K562 (cell line): ENCODE measurements around the gene ZNF71. TPM values are rescaled to one million over a fixed set of nuclear protein-coding genes. Genes with fewer than 3 reads are reported as not detected.
A peak's percentile ranks its signal among the peaks of the same experiment; 100 is the strongest.

Source experiments
- ATAC-seq: fragments of 200-7000 bp; cut with Tn5 transposase; 3 replicates; pipeline ENCODE4 v1.9.1; 2020; ENCODE audit warnings: moderate library complexity
- BruUV-seq: library from RNA; stranded (reverse); fragments of 400-500 nt; replicated peaks from 2 replicates; lab custom pipeline; 2021; lab: Mats Ljungman, UMichigan
- CTCF ChIA-PET: fragments of 300-600 bp; formaldehyde crosslinking; extraction: SDS; loops from one replicate; lab custom pipeline; 2021; ENCODE audit warnings: low intra/inter-chr PET ratio; lab: Yijun Ruan, JAX
- POLR2A ChIA-PET: fragments of 300-600, 350-650 bp; sonication (Branson Sonifier 250); formaldehyde crosslinking; extraction: SDS; loops from one replicate; lab custom pipeline; 2021; ENCODE audit warnings: antibody characterized with exemption, inconsistent platforms; lab: Yijun Ruan, JAX
- DNase-seq, 4 experiments: peaks; one replicate each; pipeline versions ENCODE4 v3.0.0 to v3.0.0-alpha.2; 2011 to 2018; ENCODE audit warnings: low spot score in 3 of 4, mixed read lengths in 3 of 4; ENCODE audit errors: extremely low read depth in 1 of 4
- FAIRE-seq: peaks from 2 replicates; lab custom pipeline; 2011; peaks lifted over from hg19 to GRCh38; lab: Jason Lieb, UNC
- H2AFZ ChIP-seq: 2 replicates; pipeline ENCODE4 v1.6.0; 2011; ENCODE audit warnings: low read depth, low read length, control low read depth, inconsistent platforms
- H3K27ac ChIP-seq: fragments of 200-600 bp; 3 replicates; pipeline ENCODE4 v1.8.0; 2011; ENCODE audit warnings: low read depth, mild to moderate bottlenecking, control low read depth, inconsistent platforms, low read length, moderate library complexity, mixed read lengths; ENCODE audit errors: extremely low read depth
- H3K27me3 ChIP-seq, 2 experiments: fragments of 300-600 bp in 1 of 2; 2 replicates in 1 of 2; 3 replicates in 1 of 2; pipeline versions ENCODE4 v1.6.0 to v1.8.0; 2011; ENCODE audit warnings: inconsistent platforms in 2 of 2, low read length in 2 of 2, mild to moderate bottlenecking in 1 of 2, mixed read lengths in 1 of 2, moderate library complexity in 1 of 2; ENCODE audit not compliant: control insufficient read depth in 2 of 2, insufficient read depth in 2 of 2
- H3K36me3 ChIP-seq: fragments of 300-600 bp; 3 replicates; pipeline ENCODE4 v1.8.0; 2011; ENCODE audit warnings: mild to moderate bottlenecking, low read length, inconsistent platforms; ENCODE audit not compliant: control insufficient read depth, insufficient read depth
- H3K4me1 ChIP-seq, 2 experiments: fragments of 200-600 bp in 1 of 2; replicated peaks in 1 of 2; 2 replicates in 1 of 2; 3 replicates in 1 of 2; pipeline versions ENCODE4 v1.5.1 to v1.8.0; 2011; ENCODE audit warnings: inconsistent platforms in 2 of 2, low read length in 2 of 2, mild to moderate bottlenecking in 1 of 2, mixed read lengths in 1 of 2, moderate library complexity in 1 of 2; ENCODE audit not compliant: control insufficient read depth in 2 of 2, insufficient read depth in 2 of 2
- H3K4me2 ChIP-seq: 2 replicates; pipeline ENCODE4 v1.6.1; 2011; ENCODE audit warnings: low read length, control low read depth, inconsistent platforms, mixed read lengths; ENCODE audit not compliant: insufficient read depth
- H3K4me3 ChIP-seq: fragments of 200-600 bp; sonication (generic), shearing (Covaris generic); 2 replicates; pipeline ENCODE4 v1.5.1; 2016; ENCODE audit warnings: control low read depth, inconsistent platforms
- H3K79me2 ChIP-seq: fragments of 200-600 bp; 3 replicates; pipeline ENCODE4 v1.8.0; 2011; ENCODE audit warnings: low read length, inconsistent platforms; ENCODE audit not compliant: control insufficient read depth, insufficient read depth
- H3K9ac ChIP-seq, 2 experiments: 2 replicates each; pipeline versions ENCODE4 v1.6.0 to v1.6.1; 2011; ENCODE audit warnings: low read depth in 2 of 2, low read length in 2 of 2, control low read depth in 1 of 2, inconsistent platforms in 1 of 2, mild to moderate bottlenecking in 1 of 2, mixed read lengths in 1 of 2; ENCODE audit not compliant: insufficient read depth in 1 of 2
- H3K9me1 ChIP-seq: one replicate; pipeline ENCODE4 v1.6.0; 2011; ENCODE audit warnings: inconsistent platforms, mild to moderate bottlenecking, low read length, moderate library complexity; ENCODE audit not compliant: control insufficient read depth, insufficient read depth
- H3K9me3 ChIP-seq: replicated peaks from 2 replicates; pipeline ENCODE4 v1.5.1; 2011; ENCODE audit warnings: low read depth, low read length, inconsistent platforms; ENCODE audit not compliant: control insufficient read depth, insufficient read depth
- H4K20me1 ChIP-seq: replicated peaks from 2 replicates; pipeline ENCODE4 v1.6.1; 2011; ENCODE audit warnings: low read length, inconsistent platforms, mixed read lengths; ENCODE audit not compliant: control insufficient read depth, insufficient read depth
- BDP1 ChIP-seq: IDR thresholded peaks from 3 replicates; pipeline ENCODE4 v1.6.1; 2011; ENCODE audit not compliant: insufficient read length, insufficient read depth
- CBFB ChIP-seq: sonication (generic); formaldehyde crosslinking; IDR thresholded peaks from 2 replicates; pipeline ENCODE4 v1.4.0; 2020; ENCODE audit warnings: mild to moderate bottlenecking, missing genetic modification reagents
- CHD4 ChIP-seq: fragments of 200-600 bp; sonication (generic); IDR thresholded peaks from 3 replicates; pipeline ENCODE4 v1.6.1; 2012; ENCODE audit warnings: low read depth, mild to moderate bottlenecking, mixed read lengths, low read length, inconsistent platforms; ENCODE audit not compliant: insufficient read depth, insufficient replicate concordance, poor library complexity, severe bottlenecking
- CTCF ChIP-seq, 3 experiments: IDR thresholded peaks in 2 of 3; conservative IDR thresholded peaks in 1 of 3; 2 replicates each; pipeline ENCODE4 v1.5.1; 2011 to 2012; ENCODE audit warnings: low read length in 3 of 3, mild to moderate bottlenecking in 3 of 3, control low read depth in 2 of 3, improper control_type of control experiment in 1 of 3, inconsistent platforms in 1 of 3, low read depth in 1 of 3, mixed read lengths in 1 of 3, moderate library complexity in 1 of 3; ENCODE audit not compliant: insufficient read depth in 2 of 3
- EP300 ChIP-seq: IDR thresholded peaks from 2 replicates; pipeline ENCODE4 v1.6.1; 2012; ENCODE audit warnings: low read length, improper control_type of control experiment
- FOXK2 ChIP-seq, 2 experiments: fragments of 450-650 bp; IDR thresholded peaks in 1 of 2; conservative IDR thresholded peaks in 1 of 2; 2 replicates each; pipeline ENCODE4 v1.6.1; 2016; ENCODE audit warnings: low read depth in 2 of 2, mild to moderate bottlenecking in 1 of 2
- HDAC8 ChIP-seq: fragments of 450-650 bp; IDR thresholded peaks from 2 replicates; pipeline ENCODE4 v1.6.1; 2016; ENCODE audit warnings: mild to moderate bottlenecking, missing genetic modification characterization, moderate library complexity, missing compliant biosample characterization
- NRF1 ChIP-seq, 2 experiments: fragments of 450-650 bp; IDR thresholded peaks in 1 of 2; conservative IDR thresholded peaks in 1 of 2; 2 replicates each; pipeline ENCODE4 v1.6.1; 2014; ENCODE audit warnings: mild to moderate bottlenecking in 2 of 2
- POU5F1 ChIP-seq: fragments of 150-350 bp; IDR thresholded peaks from 2 replicates; pipeline ENCODE4 v1.6.1; 2014; ENCODE audit warnings: borderline replicate concordance, low read length, low read depth, mild to moderate bottlenecking; ENCODE audit not compliant: partially characterized antibody
- PURB ChIP-seq: sonication (generic); formaldehyde crosslinking; IDR thresholded peaks from 2 replicates; pipeline ENCODE4 v1.9.0; 2021; ENCODE audit warnings: low read depth, mild to moderate bottlenecking, missing genetic modification reagents
- RAD21 ChIP-seq, 2 experiments: fragments of 250-450 bp in 1 of 2; fragments of 450-650 bp in 1 of 2; sonication (Bioruptor Pico) in 1 of 2; formaldehyde crosslinking in 1 of 2; IDR thresholded peaks in 1 of 2; conservative IDR thresholded peaks in 1 of 2; 2 replicates each; pipeline versions ENCODE4 v1.4.0 to v1.8.0; 2020 to 2022; ENCODE audit warnings: mild to moderate bottlenecking in 2 of 2, moderate library complexity in 1 of 2
- SP1 ChIP-seq: sonication (generic); formaldehyde crosslinking; IDR thresholded peaks from 2 replicates; pipeline ENCODE4 v1.8.1; 2022; ENCODE audit warnings: mild to moderate bottlenecking, missing genetic modification reagents
- ZBTB12 ChIP-seq: fragments of 250-450 bp; sonication (Bioruptor Pico); IDR thresholded peaks from 2 replicates; pipeline ENCODE4 v1.4.0; 2020
- ZNF316 ChIP-seq: fragments of 450-650 bp; IDR thresholded peaks from 2 replicates; pipeline ENCODE4 v1.6.1; 2016
- ZNF561 ChIP-seq: fragments of 450-650 bp; formaldehyde crosslinking; conservative IDR thresholded peaks from 2 replicates; pipeline ENCODE4 v1.4.0; 2020; ENCODE audit warnings: mild to moderate bottlenecking, moderate library complexity
- ZNF639 ChIP-seq, 2 experiments: fragments of 200-800 bp in 1 of 2; sonication (Bioruptor generic) in 1 of 2; sonication (generic) in 1 of 2; formaldehyde crosslinking in 1 of 2; IDR thresholded peaks in 1 of 2; conservative IDR thresholded peaks in 1 of 2; 2 replicates each; pipeline versions ENCODE4 v1.5.0 to v1.6.1; 2016 to 2020; ENCODE audit warnings: missing compliant biosample characterization in 1 of 2, missing genetic modification characterization in 1 of 2, missing genetic modification reagents in 1 of 2
- ZZZ3 ChIP-seq: fragments of 450-650 bp; IDR thresholded peaks from 2 replicates; pipeline ENCODE4 v1.6.1; 2016; ENCODE audit warnings: antibody characterized with exemption, mild to moderate bottlenecking, moderate library complexity
- WGBS: fragments of 100-300 bp; shearing (Covaris generic); methylation state at CpG from one replicate; pipeline ENCODE4 v1.1.6; 2016; ENCODE audit warnings: low coverage, mixed read lengths; ENCODE audit not compliant: insufficient coverage; ENCODE audit errors: missing lambda C conversion rate; 5-methylcytosine and 5-hydroxymethylcytosine counted together
- in situ Hi-C: fragments of 300-500 bp; cut with MboI; formaldehyde crosslinking; loops from 4 replicates; pipeline ENCODE4 v1.15.0; 2018; ENCODE audit warnings: inconsistent platforms, mixed read lengths
- intact Hi-C: fragments of 100-400 bp; cut with micrococcal nuclease; formaldehyde crosslinking; loops from 2 replicates; pipeline ENCODE4 v1.14.2; 2022
- polyA plus RNA-seq, 8 experiments: library from polyadenylated mRNA; depleted of rRNA in 4 of 8; stranded (reverse) in 5 of 8; unstranded in 3 of 8; fragments of >200 nt; fragmentation: Nextera tagmentation in 2 of 8; fragmentation: Illumina TruSeq in 1 of 8; extraction: Ambion mirVana in 2 of 8; extraction: Trizol in 1 of 8; gene quantifications; 2 replicates each; pipeline versions ENCODE4 v1.2.1 to v1.2.3, GENCODE V29; 2011 to 2014; ENCODE audit warnings: inconsistent platforms in 1 of 8, missing spikeins in 1 of 8
- total RNA-seq, 7 experiments: library from RNA; depleted of rRNA in 6 of 7; stranded (reverse); fragments of >200 nt in 6 of 7; fragmentation: Illumina TruSeq in 2 of 7; extraction: Trizol in 2 of 7; gene quantifications; 2 replicates each; pipeline versions ENCODE4 v1.2.1 to v1.2.3, GENCODE V29; 2011 to 2021; ENCODE audit warnings: low replicate concordance in 1 of 7

The ZNF71 gene
- total and polyA plus RNA-seq, 9 of the 15 experiments (the other 6 are each of a cell fraction or from before 2014, with no cell fraction given), result 0.04 to 0.13 (median 0.06) TPM; not detected in 4

GRCh38 chr19:56660381-56661107 lies 65.4 kb downstream of the ZNF71 start:
- no peak overlapping the region for H2AFZ ChIP-seq
- no peak for FAIRE-seq
- intact Hi-C loops, result no loop called here
- TF ChIP-seq ZZZ3 (no peak), NRF1 (conservative IDR thresholded peaks at IDR 0.05 in 1 of 2, IDR thresholded peaks at IDR 0.05 in 1 of 2) (peak; percentile 51 to 59; a peak in 2 of 4 replicates), PURB (CRISPR knock-in tag) (no peak), BDP1 (no peak), HDAC8 (no peak), RAD21 (CRISPR knock-in tag; conservative IDR thresholded peaks at IDR 0.05 in 1 of 2, IDR thresholded peaks at IDR 0.05 in 1 of 2) (peak in 1 of 2 experiments; percentile 8; a peak in 1 of 4 replicates), CBFB (CRISPR knock-in tag) (no peak), EP300 (no peak), FOXK2 (conservative IDR thresholded peaks at IDR 0.05 in 1 of 2, IDR thresholded peaks at IDR 0.05 in 1 of 2; ENCODE audit: low read depth in 2 of 2) (no peak), ZBTB12 (CRISPR knock-in tag) (no peak), ZNF561 (CRISPR knock-in tag) (no peak), POU5F1 (no peak), SP1 (no peak), CTCF (IDR thresholded peaks at IDR 0.05 in 2 of 3, conservative IDR thresholded peaks at IDR 0.05 in 1 of 3; ENCODE audit: insufficient read depth in 2 of 3, low read depth in 1 of 3, low read length in 3 of 3) (peak in 2 of 3 experiments; percentile 5 to 15; a peak in 1 of 6 replicates), ZNF639 (CRISPR knock-in tag; conservative IDR thresholded peaks at IDR 0.05 in 1 of 2, IDR thresholded peaks at IDR 0.05 in 1 of 2) (no peak), ZNF316 (no peak), CHD4 (no peak)

More at GRCh38 chr19:56660381-56661107, 65.4 kb downstream of the ZNF71 start:
- H3K9me1 ChIP-seq, result no peaks in the 10 kb centered on the region
- no peak overlapping the region for H3K4me2 ChIP-seq
- no peak overlapping the region for H3K9ac ChIP-seq
- POLR2A ChIA-PET, result no interaction called here
- no peak overlapping the region for H3K4me3 ChIP-seq
- H4K20me1 ChIP-seq, result no peaks in the 10 kb centered on the region
- in situ Hi-C loops, result no loop called here
- no peak overlapping the region for H3K27ac ChIP-seq
- no peaks in the 10 kb centered on the region for H3K79me2 ChIP-seq
- CTCF ChIA-PET, result no interaction called here
- no TSS peak for BruUV-seq
- no peaks in the 10 kb centered on the region for H3K9me3 ChIP-seq
- H3K4me1 ChIP-seq, result no peaks in the 10 kb centered on the region
- no peaks in the 10 kb centered on the region for H3K27me3 ChIP-seq
- DNase-seq, result peak in 1 of 4 experiments; percentile 14
- ATAC-seq, result no peak
- WGBS, result 7% methylated on average over 23 of the region's 32 CpGs
- no peaks in the 10 kb centered on the region for H3K36me3 ChIP-seq
